Activated CD4-positive, CD25-positive, alpha-beta regulatory T cell treated with anti-CD3 and anti-CD28 coated beads, Interleukin-2, amount 50 U/mL, for 24 hours (primary cell): ENCODE results near the gene EMILIN2.
"Not testable (repeated sequence)": the region's sequence is repeated elsewhere in the genome, so short reads cannot be mapped to it uniquely, and the experiment has no call there.

ENCODE experiments used
- ATAC-seq, 2 donors: fragments of 150-1000 bp; cut with Tn5 transposase; one replicate each; pipeline ENCODE4 v1.10.0; 2021; ENCODE audit warnings: mild to moderate bottlenecking in 1 of 2, moderate library complexity in 1 of 2

The EMILIN2 gene

GRCh38 chr18:2847317-2848246, 776 bp downstream of the EMILIN2 start:
- peak; percentile 40 to 49 for ATAC-seq

DNA sequence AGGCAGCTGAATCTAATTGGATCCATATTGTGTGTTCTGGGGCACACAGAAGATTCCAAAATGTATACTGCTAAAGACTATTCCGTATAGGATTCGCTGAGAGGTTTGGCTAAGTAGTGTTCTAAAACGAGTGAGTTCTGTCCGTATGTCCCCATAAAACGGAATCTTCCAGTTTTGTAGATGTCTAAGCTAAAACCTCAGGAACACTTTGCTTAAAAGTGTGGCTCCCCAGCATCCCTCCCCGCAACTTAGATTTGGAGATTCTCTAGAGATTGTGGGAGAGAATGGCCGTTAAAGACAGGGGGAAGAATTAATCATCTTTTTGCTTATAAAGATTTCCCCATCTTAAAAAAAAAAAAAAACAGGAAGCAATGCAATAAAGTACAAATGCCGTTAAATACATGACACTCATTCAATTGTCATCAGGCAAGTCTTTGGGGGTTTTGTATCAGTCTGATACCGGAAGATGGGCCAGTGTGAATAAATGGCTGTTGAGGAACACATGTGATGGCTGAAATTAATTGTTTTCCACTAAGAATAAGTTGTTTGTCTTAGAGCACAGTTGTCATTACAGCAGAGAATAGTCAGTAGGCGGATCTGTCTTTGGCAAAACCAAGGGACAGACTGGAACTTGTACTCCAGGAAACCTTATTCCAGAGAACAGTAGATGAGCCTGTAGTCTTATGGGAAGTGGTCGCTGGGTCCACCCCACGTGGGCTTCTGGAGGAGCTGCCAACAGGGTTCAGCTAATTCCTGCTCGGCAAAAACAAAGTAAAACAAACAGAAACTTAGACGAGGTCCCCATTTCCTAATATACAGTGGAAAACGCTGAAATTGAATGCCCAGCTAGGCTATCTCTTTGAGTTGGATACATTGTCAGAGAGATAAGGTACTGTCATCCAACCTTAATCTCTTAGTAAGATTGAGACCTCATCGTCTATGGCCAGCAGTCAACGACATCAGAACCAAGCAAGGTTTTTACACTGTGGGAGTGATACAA, 1.7 kb downstream of the EMILIN2 start:
- no peak for ATAC-seq

- ATAC-seq, result no peak
These were observed 4.0 kb downstream of the EMILIN2 start for GRCh38 chr18:2850816-2851215.

- ATAC-seq, result no peak
These were observed 5.0 kb downstream of the EMILIN2 start for GRCh38 chr18:2851771-2852170.

- ATAC-seq, result not testable (repeated sequence)
These were observed 5.7 kb downstream of the EMILIN2 start for GRCh38 chr18:2852460-2852859.

DNA sequence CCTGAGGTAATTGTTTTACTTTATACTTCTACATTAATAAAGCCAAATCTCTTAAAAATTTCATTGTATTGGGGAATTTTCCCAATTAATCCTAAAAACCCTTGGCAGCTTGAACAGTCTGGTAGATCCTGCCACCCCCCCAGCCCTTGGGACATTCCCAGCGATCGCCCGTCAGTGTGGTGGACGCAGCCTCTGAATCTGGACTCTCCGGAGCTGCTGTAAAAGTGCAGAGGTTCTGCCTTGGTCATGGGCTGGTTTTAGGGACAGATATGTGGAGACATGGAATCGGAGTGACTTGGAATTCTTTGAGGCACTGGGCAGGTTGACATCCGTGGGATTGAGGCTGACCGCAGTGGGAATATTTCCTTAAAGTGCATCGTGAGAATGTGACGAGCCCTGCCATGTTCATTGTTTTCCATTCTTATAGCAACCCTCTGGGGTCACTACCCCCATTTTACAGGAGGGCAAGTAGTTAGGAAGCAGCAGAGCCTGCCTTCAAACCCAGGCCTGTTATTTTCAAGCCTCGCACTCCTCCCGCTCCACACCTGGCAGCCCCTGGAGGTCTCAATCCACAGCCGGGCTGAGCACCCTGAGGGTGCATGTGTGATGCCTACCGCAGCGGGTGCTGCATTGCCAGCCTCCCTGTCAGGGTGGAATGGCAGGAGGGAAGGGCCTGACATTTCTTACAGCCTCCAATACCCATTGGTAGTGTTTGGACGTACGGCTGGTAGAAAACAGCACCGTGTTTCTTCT, 6.5 kb downstream of the EMILIN2 start:
- no peak for ATAC-seq

DNA sequence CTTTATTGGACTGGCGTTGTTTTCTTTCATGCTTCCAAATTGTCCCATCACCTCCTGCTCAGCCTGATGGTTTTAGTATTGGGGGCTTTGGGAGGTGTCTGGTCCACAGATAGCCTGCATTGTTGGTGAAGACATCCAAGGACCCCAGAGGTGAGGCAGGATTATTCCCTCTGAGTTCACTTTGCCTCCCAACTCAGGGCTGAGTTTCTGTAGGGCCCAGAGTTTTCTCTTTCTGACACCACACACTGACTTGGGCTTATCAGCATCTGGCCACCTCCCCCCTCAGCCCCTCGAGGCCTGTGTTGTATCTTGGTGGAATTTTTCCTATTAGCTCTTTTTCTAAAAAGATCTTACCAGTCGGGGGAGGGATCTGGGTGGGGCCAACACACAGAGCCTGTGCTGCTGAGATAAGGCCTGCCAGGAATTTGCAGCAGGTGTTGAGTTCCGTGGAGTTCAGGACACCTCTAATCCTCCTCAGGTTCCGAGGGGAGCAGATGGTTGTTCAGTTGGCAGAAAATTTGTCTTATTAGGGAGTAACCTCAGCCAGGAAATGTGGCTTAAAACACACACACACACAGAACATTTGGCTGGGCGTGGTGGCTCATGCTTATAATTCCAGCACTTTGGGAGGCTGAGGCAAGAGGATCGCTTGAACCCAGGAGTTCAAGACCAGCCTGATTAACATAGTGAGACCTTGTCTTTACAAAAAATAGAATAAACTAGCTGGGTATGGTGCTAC, 7.3 kb downstream of the EMILIN2 start:
- no peak for ATAC-seq

DNA sequence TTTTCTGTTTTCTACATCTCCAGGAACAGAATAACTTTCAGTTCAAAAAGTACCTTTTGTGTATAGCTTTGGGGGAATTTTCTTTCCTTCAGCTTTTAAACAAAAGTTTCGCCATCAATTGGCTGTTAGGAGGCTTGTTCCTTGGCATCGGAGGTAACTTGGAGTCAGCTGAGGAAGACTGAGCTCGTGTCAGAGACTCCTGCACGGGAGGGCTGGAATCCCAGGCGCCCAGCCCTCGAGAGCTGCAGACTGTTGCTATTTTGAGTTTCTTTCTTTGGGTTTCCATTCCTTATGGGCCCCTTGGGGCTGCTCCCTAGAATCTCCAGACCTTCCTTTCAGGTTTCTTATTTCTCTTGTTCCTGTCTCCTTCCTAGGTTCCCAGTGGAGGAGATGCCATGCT, 8.1 kb downstream of the EMILIN2 start:
- ATAC-seq, result no peak

- ATAC-seq, result no peak
These were observed 8.9 kb downstream of the EMILIN2 start for GRCh38 chr18:2855560-2856350.

GRCh38 chr18:2856547-2857170, 9.9 kb downstream of the EMILIN2 start:
- ATAC-seq, result no peak

DNA sequence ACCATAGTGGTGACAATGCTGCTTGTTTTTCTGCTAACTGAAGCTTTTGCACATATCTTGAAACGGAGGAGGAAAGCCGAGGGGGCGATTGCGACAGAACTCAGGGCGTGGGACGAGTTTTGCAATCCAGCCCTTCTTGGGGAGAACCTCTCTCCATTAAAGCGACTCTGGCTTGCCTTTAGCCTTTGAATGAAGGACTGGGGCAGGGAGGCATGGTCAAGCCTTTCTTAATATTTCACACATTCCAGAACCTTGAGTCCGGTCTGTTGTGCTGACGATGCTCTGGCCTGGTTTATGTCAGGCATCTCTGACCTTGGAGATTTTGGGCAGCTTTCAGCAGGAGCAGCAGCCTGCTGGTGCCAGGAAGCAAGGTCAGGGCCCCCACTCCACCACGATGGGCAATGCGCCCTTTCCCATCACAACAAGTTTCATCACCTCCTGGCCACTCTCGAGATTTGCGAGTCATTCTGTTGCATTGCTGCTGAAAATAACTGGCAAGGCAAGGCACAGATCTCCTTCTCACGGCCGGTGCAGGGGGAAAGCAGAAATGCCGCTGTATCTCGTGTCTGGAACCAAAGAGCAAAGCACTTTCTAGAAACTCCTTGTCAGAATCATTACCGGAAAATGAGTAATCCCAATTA, 10.8 kb downstream of the EMILIN2 start:
- ATAC-seq, result no peak

GRCh38 chr18:2860397-2860796, 13.6 kb downstream of the EMILIN2 start:
- not testable (repeated sequence) for ATAC-seq

GRCh38 chr18:2863997-2864396, 17.2 kb downstream of the EMILIN2 start:
- not testable (repeated sequence) for ATAC-seq

GRCh38 chr18:2866465-2866864, 19.7 kb downstream of the EMILIN2 start:
- not testable (repeated sequence) for ATAC-seq

DNA sequence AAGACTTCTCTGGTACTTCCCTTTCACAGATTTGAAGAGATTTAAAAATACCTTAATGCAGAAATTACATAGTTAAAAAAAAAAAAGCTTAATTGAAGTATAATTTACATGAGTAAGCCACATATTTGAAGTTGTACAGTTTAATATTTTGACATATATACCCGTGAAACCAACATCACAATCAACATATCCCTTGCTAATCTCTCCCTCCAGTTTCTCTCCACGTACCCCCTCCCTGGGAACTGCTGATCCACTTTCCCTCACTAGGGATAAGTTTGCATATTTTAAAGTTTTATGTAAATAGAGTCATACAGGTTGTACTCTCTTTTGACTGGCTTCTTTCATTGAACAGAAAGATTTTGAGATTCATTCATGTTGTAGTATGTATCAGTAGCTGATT, 22.4 kb downstream of the EMILIN2 start:
- no peak for ATAC-seq

- no peak for ATAC-seq
These were observed 24.4 kb downstream of the EMILIN2 start for GRCh38 chr18:2871111-2871720.

- no peak for ATAC-seq
These were observed 25.3 kb downstream of the EMILIN2 start for GRCh38 chr18:2872095-2872494.

- ATAC-seq, result no peak
These were observed 28.0 kb downstream of the EMILIN2 start for GRCh38 chr18:2874765-2875164.

DNA sequence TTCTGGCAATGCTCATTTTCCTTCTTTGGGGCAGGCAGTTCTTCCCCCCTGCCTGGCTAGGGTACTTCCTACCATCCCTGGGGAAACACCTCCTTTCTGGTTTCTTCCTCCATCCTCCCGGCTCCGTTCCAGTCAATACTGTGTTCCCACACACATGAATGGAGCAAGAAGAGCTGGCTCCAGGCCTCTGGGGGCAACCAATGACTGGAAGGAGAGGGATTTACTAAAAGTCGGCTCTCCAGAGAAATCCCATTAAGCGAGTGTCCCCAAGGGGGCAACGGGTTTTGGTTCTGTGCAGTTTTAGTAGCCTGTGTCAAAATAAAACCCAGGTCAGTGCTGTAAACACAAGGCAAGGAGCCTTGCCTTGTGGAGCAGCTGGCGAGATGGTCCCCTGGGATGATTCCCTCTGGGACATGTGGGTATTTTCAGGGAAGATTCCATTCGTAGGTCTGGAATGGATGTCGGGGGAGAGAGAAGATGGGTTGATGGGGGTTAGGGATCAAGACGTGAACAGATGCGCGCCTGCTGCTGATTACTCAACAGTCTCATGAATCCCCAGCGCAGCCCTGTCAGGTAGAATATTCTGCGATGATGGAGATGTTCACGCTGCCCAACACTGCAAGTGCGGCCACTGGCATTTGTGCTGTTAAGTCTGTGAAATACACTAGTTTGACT, 32.0 kb downstream of the EMILIN2 start:
- no peak for ATAC-seq
